HG03045 (cell line): ENCODE measurements around the gene GPR158.

Experiments used
- ATAC-seq: cut with Tn5 transposase; IDR thresholded peaks from one replicate; pipeline ENCODE4 v1.9.1; 2021; ENCODE audit warnings: mild to moderate bottlenecking, moderate library complexity; ENCODE audit not compliant: unreplicated experiment

Gene GPR158

GRCh38 chr10:25646371-25646770 is 471.6 kb downstream of the GPR158 start:
- no peak for ATAC-seq

- no peak for ATAC-seq
Measured at GRCh38 chr10:25651534-25651933, 476.7 kb downstream of the GPR158 start.
